ENCODE measurements around the gene PTGIR.

Gene PTGIR

GRCh38 chr19:46599716-46600373 lies 25.0 kb downstream of the PTGIR start:
- DNase-seq = no peak

DNA sequence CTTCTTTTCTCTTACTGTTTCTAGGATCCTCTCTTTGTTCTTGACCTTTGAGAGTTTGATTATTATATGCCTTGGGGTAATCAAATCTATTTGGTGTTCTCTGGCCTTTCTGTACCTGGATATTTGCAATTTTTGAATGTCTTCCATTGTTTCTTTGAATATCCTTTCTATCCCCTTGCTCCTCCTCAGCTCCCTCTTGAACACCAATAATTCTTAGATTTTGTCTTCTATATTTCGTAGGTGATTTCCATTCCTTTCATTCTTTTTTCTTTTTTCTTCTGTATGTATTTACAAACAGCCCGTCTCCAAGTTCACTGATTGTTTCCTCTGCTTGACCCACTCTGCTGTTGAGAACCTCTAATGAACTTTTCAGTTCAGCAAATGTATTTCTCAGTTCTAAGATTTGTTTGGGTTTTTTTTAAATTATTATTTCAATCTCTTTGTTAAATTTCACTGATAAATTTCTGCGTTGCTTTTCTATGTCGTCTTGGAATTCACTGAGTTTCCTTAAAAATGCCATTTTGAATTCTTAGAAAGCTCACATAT lies 26.4 kb downstream of the PTGIR start:
- no peak for DNase-seq

DNA sequence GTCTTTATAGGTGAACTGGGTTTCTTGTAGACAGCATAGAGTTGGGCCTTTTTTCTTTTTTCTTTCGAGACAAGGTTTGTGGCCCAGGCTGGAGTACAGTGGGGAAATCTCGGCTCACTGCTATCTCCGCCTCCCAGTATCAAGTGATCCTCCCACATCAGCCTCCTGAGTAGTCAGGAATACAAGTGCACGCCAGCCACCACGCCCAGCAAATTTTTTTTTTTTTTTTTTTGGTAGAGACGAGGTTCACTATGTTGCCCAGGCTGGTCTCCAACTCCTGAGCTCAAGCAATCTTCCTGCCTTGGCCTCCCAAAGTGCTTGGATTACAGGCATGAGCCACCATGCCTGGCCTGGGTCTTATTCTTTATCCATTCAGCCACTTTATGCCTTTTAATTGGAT lies 28.9 kb downstream of the PTGIR start:
- DNase-seq = no peak

GRCh38 chr19:46591870-46592269 lies 33.0 kb downstream of the PTGIR start:
- DNase-seq = no peak

- no peak for DNase-seq
Measured at GRCh38 chr19:46591254-46591653, 33.6 kb downstream of the PTGIR start.

- no peak for DNase-seq
Measured at GRCh38 chr19:46587861-46588260, 37.0 kb downstream of the PTGIR start.

- DNase-seq = no peak
Measured at GRCh38 chr19:46586294-46586693, 38.6 kb downstream of the PTGIR start.

GRCh38 chr19:46585539-46585938 lies 39.4 kb downstream of the PTGIR start:
- DNase-seq = no peak

GRCh38 chr19:46580247-46580646 lies 44.6 kb downstream of the PTGIR start:
- DNase-seq = no peak

DNA sequence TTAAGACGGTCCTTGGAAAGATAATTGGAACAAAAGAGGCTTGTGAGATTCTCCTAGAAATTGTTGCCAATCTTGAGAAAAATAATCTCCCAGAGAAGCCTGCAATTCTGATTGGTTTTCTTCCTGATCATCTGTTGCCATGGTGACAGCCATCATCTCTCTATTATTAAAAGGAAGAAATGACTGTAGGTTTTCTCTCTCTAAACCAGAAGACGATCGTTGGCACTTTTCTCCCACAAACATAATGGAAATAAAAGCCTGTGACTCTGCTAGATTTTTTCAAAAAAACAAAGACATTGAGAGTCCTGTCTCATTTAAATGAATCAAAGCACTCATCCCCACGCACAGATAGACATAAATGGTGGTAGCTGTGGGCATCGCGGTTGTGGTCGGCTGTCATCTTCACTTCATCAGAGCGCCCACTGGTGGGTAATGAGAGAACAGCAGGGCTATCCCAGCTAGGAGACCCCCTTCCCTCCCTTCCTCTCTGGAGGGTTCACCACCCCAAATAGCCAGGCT lies 45.5 kb downstream of the PTGIR start:
- peak; percentile 56 for DNase-seq

DNA sequence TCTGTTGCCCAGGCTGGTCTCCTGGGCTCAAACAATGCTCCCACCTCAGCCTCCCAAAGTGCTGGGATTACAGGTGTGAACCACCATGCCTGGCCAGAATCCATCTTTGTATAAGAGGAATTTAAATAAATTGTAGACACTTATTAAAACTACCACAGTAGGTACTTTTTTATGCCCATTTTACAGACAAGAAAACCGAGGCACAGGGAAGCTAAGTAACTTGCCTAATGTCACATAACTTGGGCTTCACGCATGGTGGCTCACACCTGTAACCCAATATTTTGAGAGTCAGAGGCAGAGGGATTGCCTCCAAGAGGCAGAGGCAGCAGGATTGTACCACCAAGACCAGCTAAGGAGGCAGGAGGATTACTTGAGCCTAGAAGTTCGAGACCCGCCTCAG lies 46.4 kb downstream of the PTGIR start:
- DNase-seq = no peak

- peak; percentile 25 for DNase-seq
Measured at GRCh38 chr19:46574533-46574932, 50.4 kb downstream of the PTGIR start.

DNA sequence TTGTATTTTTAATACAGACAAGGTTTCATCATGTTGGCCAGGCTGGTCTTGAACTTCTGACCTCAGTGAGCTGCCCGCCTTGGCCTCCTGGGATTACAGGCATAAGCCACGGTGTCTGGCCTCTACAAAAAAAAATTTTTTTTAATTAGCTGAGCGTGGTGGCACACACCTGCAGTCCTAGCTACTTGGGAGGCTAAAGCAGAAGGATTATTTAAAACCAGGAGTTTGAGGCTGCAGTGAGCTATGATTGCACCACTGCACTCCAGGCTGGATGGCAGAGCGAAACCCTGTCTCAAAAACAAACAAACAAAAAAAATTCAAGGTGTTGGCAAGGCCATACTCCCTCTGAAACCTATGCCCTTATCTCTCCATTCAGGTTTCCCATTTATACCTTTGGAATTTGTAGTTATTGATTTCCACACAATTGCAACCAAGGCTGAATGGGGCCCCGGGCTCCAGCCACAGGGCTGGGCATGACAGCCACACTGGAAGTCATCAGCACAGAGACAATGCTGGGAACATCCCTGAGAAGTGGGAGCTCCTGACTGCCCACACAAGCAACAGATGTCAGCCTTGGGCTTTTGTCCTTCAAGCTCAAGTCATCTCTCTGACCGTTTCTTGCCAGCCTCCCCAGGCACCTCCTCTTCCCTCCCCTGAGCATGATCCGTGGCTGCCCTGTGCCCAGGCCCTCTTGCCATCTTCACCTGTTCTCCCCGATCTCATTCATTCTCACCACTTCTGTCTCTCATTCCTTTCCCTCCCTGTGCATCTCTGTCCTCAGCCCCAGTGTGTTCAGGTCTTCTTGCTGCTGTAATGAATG lies 51.0 kb downstream of the PTGIR start:
- no peak for DNase-seq

DNA sequence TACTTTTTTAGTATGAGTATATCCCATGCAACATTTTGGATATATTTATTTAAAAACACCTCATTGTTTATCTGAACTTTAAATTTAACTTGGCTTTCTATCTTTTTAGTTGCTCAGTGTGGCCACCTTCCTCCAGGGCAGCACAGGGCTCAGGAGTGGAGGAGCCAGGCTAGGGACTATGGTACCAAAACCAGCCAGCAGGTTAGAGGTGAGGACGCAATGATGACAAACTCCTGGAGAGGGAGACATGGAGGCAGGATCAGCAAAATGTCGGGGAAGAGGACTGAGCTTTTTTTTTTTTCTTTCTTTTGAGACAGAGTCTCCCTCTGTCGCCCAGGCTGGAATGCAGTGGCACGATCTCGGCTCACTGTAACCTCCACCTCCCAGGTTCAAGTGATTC lies 53.4 kb downstream of the PTGIR start:
- DNase-seq = no peak

Data from activated T-cell treated with anti-CD3 and anti-CD28 coated beads, Interleukin-2, amount 50 U/mL, for 1 hour (primary cell).